GM12878 (cell line): Measurements from ENCODE around the gene FLVCR1. TPM values are rescaled to one million over a fixed set of nuclear protein-coding genes. Genes with fewer than 3 reads are reported as not detected.

Experiments
- ATAC-seq: fragments of 200-7000 bp; cut with Tn5 transposase; 3 replicates; pipeline ENCODE4 v1.9.1; 2020; ENCODE audit warnings: mild to moderate bottlenecking, moderate library complexity
- BruUV-seq: library from RNA; stranded (reverse); fragments of 400-500 nt; replicated peaks from 2 replicates; lab custom pipeline; 2021; lab: Mats Ljungman, UMichigan
- CTCF ChIA-PET: fragments of 300-600 bp; sonication (Branson Sonifier 250); formaldehyde crosslinking; extraction: SDS; loops from one replicate; lab custom pipeline; 2021; ENCODE audit warnings: inconsistent platforms; lab: Yijun Ruan, JAX
- POLR2A ChIA-PET: fragments of 350-600 bp; formaldehyde crosslinking; extraction: SDS; loops from one replicate; lab custom pipeline; 2021; ENCODE audit warnings: inconsistent platforms; lab: Charles Lee
- RAD21 ChIA-PET: fragments of 300-600 bp; sonication (Branson Sonifier 250); formaldehyde crosslinking; loops from one replicate; lab custom pipeline; 2023; ENCODE audit warnings: antibody characterized with exemption; ENCODE audit not compliant: unreplicated experiment; lab: Charles Lee
- SMC1A ChIA-PET: fragments of 300-600 bp; sonication (Branson Sonifier 250); formaldehyde crosslinking; loops from one replicate; lab custom pipeline; 2023; ENCODE audit not compliant: unreplicated experiment, uncharacterized antibody; lab: Charles Lee
- DNase-seq: peaks from one replicate; pipeline ENCODE4 v3.0.0-alpha.2; 2011; ENCODE audit warnings: low read depth, low spot score
- FAIRE-seq: peaks from 3 replicates; lab custom pipeline; 2011; peaks lifted over from hg19 to GRCh38; lab: Jason Lieb, UNC
- H2AFZ ChIP-seq: 2 replicates; pipeline ENCODE4 v1.6.0; 2011; ENCODE audit warnings: low read depth, low read length, control low read depth; ENCODE audit not compliant: control insufficient read depth
- H3K27ac ChIP-seq: 2 replicates; pipeline ENCODE4 v1.5.1; 2011; ENCODE audit warnings: control low read depth; ENCODE audit not compliant: control insufficient read depth, insufficient read depth
- H3K27me3 ChIP-seq, 2 experiments: replicated peaks in 1 of 2; 2 replicates each; pipeline versions ENCODE4 v1.6.0 to v1.6.1; 2011; ENCODE audit warnings: low read length in 1 of 2; ENCODE audit not compliant: control insufficient read depth in 2 of 2, insufficient read depth in 2 of 2
- H3K36me3 ChIP-seq, 2 experiments: 2 replicates each; pipeline ENCODE4 v1.5.1; 2011; ENCODE audit warnings: low read length in 1 of 2; ENCODE audit not compliant: control insufficient read depth in 2 of 2, insufficient read depth in 2 of 2
- H3K4me1 ChIP-seq: 2 replicates; pipeline ENCODE4 v1.6.1; 2011; ENCODE audit warnings: mild to moderate bottlenecking, low read length, moderate library complexity, mixed read lengths; ENCODE audit not compliant: control insufficient read depth, insufficient read depth
- H3K4me2 ChIP-seq: 2 replicates; pipeline ENCODE4 v1.6.0; 2011; ENCODE audit warnings: control low read depth; ENCODE audit not compliant: control insufficient read depth, insufficient read depth
- H3K4me3 ChIP-seq: fragments of 200-600 bp; sonication (generic); 2 replicates; pipeline ENCODE4 v1.5.1; 2016
- H3K79me2 ChIP-seq: 2 replicates; pipeline ENCODE4 v1.6.0; 2011; ENCODE audit warnings: low read length; ENCODE audit not compliant: control insufficient read depth, insufficient read depth
- H3K9ac ChIP-seq: 2 replicates; pipeline ENCODE4 v1.8.0; 2011; ENCODE audit warnings: low read length, control low read depth, mixed read lengths; ENCODE audit not compliant: control insufficient read depth, insufficient read depth
- H3K9me3 ChIP-seq: replicated peaks from 3 replicates; pipeline ENCODE4 v1.5.1; 2011; ENCODE audit warnings: mild to moderate bottlenecking, low read length; ENCODE audit not compliant: control insufficient read depth, insufficient read depth
- H4K20me1 ChIP-seq: 2 replicates; pipeline ENCODE4 v1.6.0; 2011; ENCODE audit not compliant: control insufficient read depth, insufficient read depth
- CBX3 ChIP-seq: fragments of 200-600 bp; sonication (generic); IDR thresholded peaks from 2 replicates; pipeline ENCODE4 v1.6.1; 2016; ENCODE audit warnings: low read depth, borderline replicate concordance
- CREM ChIP-seq: IDR thresholded peaks from 2 replicates; pipeline ENCODE4 v1.6.1; 2014; ENCODE audit warnings: antibody characterized with exemption, low read depth
- DPF2 ChIP-seq: fragments of 450-650 bp; IDR thresholded peaks from 2 replicates; pipeline ENCODE4 v1.6.1; 2017; ENCODE audit warnings: mild to moderate bottlenecking
- HDAC2 ChIP-seq: fragments of 200-600 bp; sonication (generic); IDR thresholded peaks from 2 replicates; pipeline ENCODE4 v1.6.1; 2017
- IRF4 ChIP-seq: IDR thresholded peaks from 2 replicates; pipeline ENCODE4 v1.6.1; 2011; ENCODE audit warnings: low read depth, low read length
- JUND ChIP-seq: IDR thresholded peaks from 2 replicates; pipeline ENCODE4 v1.6.1; 2012; ENCODE audit warnings: low read depth, mild to moderate bottlenecking, low read length, improper control_type of control experiment, moderate library complexity
- NR2C1 ChIP-seq: fragments of 450-650 bp; IDR thresholded peaks from 2 replicates; pipeline ENCODE4 v1.6.1; 2017; ENCODE audit warnings: antibody characterized with exemption, mild to moderate bottlenecking, moderate library complexity
- NRF1 ChIP-seq: conservative IDR thresholded peaks from 2 replicates; pipeline ENCODE4 v1.6.1; 2011; ENCODE audit warnings: mild to moderate bottlenecking, low read depth, low read length, improper control_type of control experiment
- PML ChIP-seq: IDR thresholded peaks from 2 replicates; pipeline ENCODE4 v1.6.1; 2012; ENCODE audit warnings: low read length, inconsistent platforms
- POU2F2 ChIP-seq: IDR thresholded peaks from 3 replicates; pipeline ENCODE4 v1.6.1; 2011; ENCODE audit warnings: low read depth, mild to moderate bottlenecking, low read length, borderline replicate concordance
- RAD21 ChIP-seq: IDR thresholded peaks from 2 replicates; pipeline ENCODE4 v1.6.1; 2011; ENCODE audit warnings: mild to moderate bottlenecking, low read depth, low read length, moderate library complexity; ENCODE audit not compliant: insufficient read depth
- WRNIP1 ChIP-seq: IDR thresholded peaks from 2 replicates; pipeline ENCODE4 v1.6.1; 2011; ENCODE audit warnings: low read depth, low read length, improper control_type of control experiment, borderline replicate concordance
- ZBED1 ChIP-seq: IDR thresholded peaks from 2 replicates; pipeline ENCODE4 v1.6.1; 2016; ENCODE audit warnings: borderline replicate concordance
- ZNF274 ChIP-seq: IDR thresholded peaks from one replicate; pipeline ENCODE4 v1.8.0; 2011; ENCODE audit not compliant: insufficient read length, insufficient read depth
- ZZZ3 ChIP-seq: IDR thresholded peaks from 2 replicates; pipeline ENCODE4 v1.6.1; 2011; ENCODE audit warnings: low read depth; ENCODE audit not compliant: control insufficient read depth, insufficient read length
- WGBS: methylation state at CpG from one replicate; pipeline ENCODE4 v1.1.6; 2016; ENCODE audit warnings: low lambda C conversion rate; ENCODE audit not compliant: insufficient replicate concordance, insufficient coverage; ENCODE audit errors: missing lambda C conversion rate; 5-methylcytosine and 5-hydroxymethylcytosine counted together
- in situ Hi-C: fragments of 300-500 bp; cut with MboI; formaldehyde crosslinking; loops from 9 replicates; pipeline ENCODE4 v1.14.3; 2018; ENCODE audit warnings: mixed read lengths
- intact Hi-C: fragments of 100-400 bp; cut with micrococcal nuclease; formaldehyde crosslinking; loops from one replicate; pipeline ENCODE4 v1.14.2; 2022; ENCODE audit not compliant: unreplicated experiment
- polyA plus RNA-seq, 11 experiments: library from polyadenylated mRNA; depleted of rRNA in 4 of 11; unstranded in 6 of 11; stranded (reverse) in 5 of 11; fragments of >200 nt; fragmentation: Nextera tagmentation in 4 of 11; fragmentation: Illumina TruSeq in 1 of 11; extraction: Ambion mirVana in 4 of 11; extraction: Trizol in 1 of 11; gene quantifications; 1 replicate in 1 of 11; 2 replicates in 10 of 11; pipeline versions ENCODE4 v1.2.1 to v1.2.3, GENCODE V29; 2011 to 2016; ENCODE audit warnings: inconsistent platforms in 2 of 11, missing spikeins in 2 of 11, low read depth in 1 of 11
- total RNA-seq, 4 experiments: library from RNA; depleted of rRNA in 3 of 4; stranded (reverse); fragments of >200 nt in 3 of 4; fragmentation: Illumina TruSeq in 1 of 4; extraction: Trizol in 1 of 4; gene quantifications; 2 replicates each; pipeline versions ENCODE4 v1.2.1 to v1.2.3, GENCODE V29; 2013 to 2021
- TF ChIP-seq, protein P1 (sequence below): IDR thresholded peaks from 2 replicates; pipeline ENCODE4 v1.6.1; 2012; ENCODE audit warnings: low read depth, low read length, improper control_type of control experiment
- TF ChIP-seq, protein P2 (sequence below): fragments of 450-650 bp; IDR thresholded peaks from 2 replicates; pipeline ENCODE4 v1.6.1; 2017; ENCODE audit warnings: mild to moderate bottlenecking

The FLVCR1 gene
- total and polyA plus RNA-seq, 10 of the 15 experiments (the other 5 are each of a cell fraction or from before 2014, with no cell fraction given) = 7.1 to 25.2 (median 17.6) TPM

DNA sequence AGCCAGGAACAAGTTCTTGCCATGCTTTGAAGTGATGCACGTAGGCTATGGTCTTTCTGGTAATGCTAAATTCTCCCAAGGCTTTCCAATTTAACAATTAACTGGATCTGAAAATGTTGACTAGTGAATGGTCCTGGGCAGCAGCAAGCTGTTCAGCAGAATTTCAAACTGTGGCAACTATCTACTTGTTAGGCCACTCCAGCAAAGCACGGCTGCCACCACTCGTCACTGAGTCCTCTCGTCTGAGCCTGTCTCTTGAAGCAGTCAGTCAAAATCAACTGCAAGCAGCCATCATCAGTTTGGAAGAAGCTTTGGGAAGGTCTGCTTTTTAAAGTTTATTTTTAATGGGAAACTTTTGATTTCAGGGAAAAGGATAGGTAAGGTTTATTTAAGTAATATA lies 6.1 kb downstream of the FLVCR1 start:
- RAD21 ChIA-PET = interaction anchor here (0.9 to 2.5 kb wide), 3 partner anchors 49 to 110 kb away, joined by 3 to 9 read pairs (median 3); no protein-coding TSS in a partner anchor
- SMC1A ChIA-PET = interaction anchor here (0.8 to 6.0 kb wide), 16 partner anchors 8 to 197 kb away, joined by 3 to 35 read pairs (median 3); no protein-coding TSS in a partner anchor
- POLR2A ChIA-PET = interaction anchor here (0.7 to 1.3 kb wide), 7 partner anchors 11 to 122 kb away, joined by 3 to 7 read pairs (median 3); no protein-coding TSS in a partner anchor
- Histone ChIP-seq H3K27ac (no peak overlapping the region), H3K4me2 (0 out of 2 replicates have a peak overlapping the region, but pooled peaks have one; percentile 46), H3K79me2 (peaks cover 47% of the 10 kb centered on the region), H3K27me3 (no peaks in the 10 kb centered on the region), H3K9me3 (no peaks in the 10 kb centered on the region; the same call in 2 of the 3 replicates), H3K36me3 (peaks cover 0 to 4% of the 10 kb centered on the region in 2 experiments; a peak in 3 of 4 replicates), H3K9ac (no peak overlapping the region), H2AFZ (no peak overlapping the region), H3K4me3 (no peak overlapping the region), H4K20me1 (no peaks in the 10 kb centered on the region), H3K4me1 (no peaks in the 10 kb centered on the region)
- intact Hi-C loops (loop anchor here (5.0 to 10.0 kb wide), 2 partner anchors 93 to 259 kb away; partner anchors contain the start of gene ATF3), in situ Hi-C loops (no loop called here)
- FAIRE-seq = peak; percentile 44
- BruUV-seq = no TSS peak
- CTCF ChIA-PET = interaction anchor here (1.1 to 2.3 kb wide), 2 partner anchors 49 to 65 kb away, joined by 3 to 6 read pairs; no protein-coding TSS in a partner anchor
- no peak for ATAC-seq
- 99% methylated on average over 4 of the region's 4 CpGs for WGBS
- DNase-seq = no peak
- TF ChIP-seq, protein P1, sequence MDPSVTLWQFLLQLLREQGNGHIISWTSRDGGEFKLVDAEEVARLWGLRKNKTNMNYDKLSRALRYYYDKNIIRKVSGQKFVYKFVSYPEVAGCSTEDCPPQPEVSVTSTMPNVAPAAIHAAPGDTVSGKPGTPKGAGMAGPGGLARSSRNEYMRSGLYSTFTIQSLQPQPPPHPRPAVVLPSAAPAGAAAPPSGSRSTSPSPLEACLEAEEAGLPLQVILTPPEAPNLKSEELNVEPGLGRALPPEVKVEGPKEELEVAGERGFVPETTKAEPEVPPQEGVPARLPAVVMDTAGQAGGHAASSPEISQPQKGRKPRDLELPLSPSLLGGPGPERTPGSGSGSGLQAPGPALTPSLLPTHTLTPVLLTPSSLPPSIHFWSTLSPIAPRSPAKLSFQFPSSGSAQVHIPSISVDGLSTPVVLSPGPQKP = no peak
- TF ChIP-seq NR2C1 (no peak), IRF4 (no peak), PML (no peak), CBX3 (no peak), ZNF274 (no peak), DPF2 (no peak), RAD21 (no peak), HDAC2 (no peak), JUND (no peak), WRNIP1 (no peak), ZBED1 (no peak), ZZZ3 (no peak), POU2F2 (no peak), NRF1 (no peak), CREM (no peak)
- TF ChIP-seq, protein P2, sequence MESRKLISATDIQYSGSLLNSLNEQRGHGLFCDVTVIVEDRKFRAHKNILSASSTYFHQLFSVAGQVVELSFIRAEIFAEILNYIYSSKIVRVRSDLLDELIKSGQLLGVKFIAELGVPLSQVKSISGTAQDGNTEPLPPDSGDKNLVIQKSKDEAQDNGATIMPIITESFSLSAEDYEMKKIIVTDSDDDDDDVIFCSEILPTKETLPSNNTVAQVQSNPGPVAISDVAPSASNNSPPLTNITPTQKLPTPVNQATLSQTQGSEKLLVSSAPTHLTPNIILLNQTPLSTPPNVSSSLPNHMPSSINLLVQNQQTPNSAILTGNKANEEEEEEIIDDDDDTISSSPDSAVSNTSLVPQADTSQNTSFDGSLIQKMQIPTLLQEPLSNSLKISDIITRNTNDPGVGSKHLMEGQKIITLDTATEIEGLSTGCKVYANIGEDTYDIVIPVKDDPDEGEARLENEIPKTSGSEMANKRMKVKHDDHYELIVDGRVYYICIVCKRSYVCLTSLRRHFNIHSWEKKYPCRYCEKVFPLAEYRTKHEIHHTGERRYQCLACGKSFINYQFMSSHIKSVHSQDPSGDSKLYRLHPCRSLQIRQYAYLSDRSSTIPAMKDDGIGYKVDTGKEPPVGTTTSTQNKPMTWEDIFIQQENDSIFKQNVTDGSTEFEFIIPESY = no peak
